ENCODE measurements around the gene GOLGA3.
A peak's percentile ranks its signal among the peaks of the same experiment; 100 is the strongest.
"Not testable (repeated sequence)": the region's sequence is repeated elsewhere in the genome, so short reads cannot be mapped to it uniquely, and the experiment has no call there.

GOLGA3 gene

GRCh38 chr12:132777614-132778013, 51.1 kb downstream of the GOLGA3 start:
- DNase-seq (ENCODE audit: low read depth) = no peak

GRCh38 chr12:132776816-132777568, 51.7 kb downstream of the GOLGA3 start:
- no peak for DNase-seq (ENCODE audit: low read depth)

- DNase-seq (ENCODE audit: low read depth) = not testable (repeated sequence)
These were observed 52.4 kb downstream of the GOLGA3 start for GRCh38 chr12:132776230-132776625.

- no peak for DNase-seq (ENCODE audit: low read depth)
These were observed 53.0 kb downstream of the GOLGA3 start for GRCh38 chr12:132775502-132776229.

GRCh38 chr12:132774646-132775275, 53.9 kb downstream of the GOLGA3 start:
- no peak for DNase-seq (ENCODE audit: low read depth)

- DNase-seq (ENCODE audit: low read depth) = no peak
These were observed 54.5 kb downstream of the GOLGA3 start for GRCh38 chr12:132774159-132774558.

GRCh38 chr12:132773077-132773955, 55.4 kb downstream of the GOLGA3 start:
- DNase-seq (ENCODE audit: low read depth) = no peak

- no peak for DNase-seq (ENCODE audit: low read depth)
These were observed 56.1 kb downstream of the GOLGA3 start for GRCh38 chr12:132772606-132773005.

- DNase-seq (ENCODE audit: low read depth) = peak; percentile 12
These were observed 57.4 kb downstream of the GOLGA3 start for GRCh38 chr12:132771126-132771838.

- DNase-seq (ENCODE audit: low read depth) = peak; percentile 9
These were observed 62.1 kb downstream of the GOLGA3 start for GRCh38 chr12:132766380-132767085.

GRCh38 chr12:132765361-132765760, 63.3 kb downstream of the GOLGA3 start:
- DNase-seq (ENCODE audit: low read depth) = no peak

GRCh38 chr12:132764231-132764630, 64.4 kb downstream of the GOLGA3 start:
- no peak for DNase-seq (ENCODE audit: low read depth)

GRCh38 chr12:132761921-132762583, 66.6 kb downstream of the GOLGA3 start:
- DNase-seq (ENCODE audit: low read depth) = peak; percentile 92

- peak; percentile 86 for DNase-seq (ENCODE audit: low read depth)
These were observed 67.4 kb downstream of the GOLGA3 start, which contains the start of gene ANKLE2 for GRCh38 chr12:132761032-132761920. Gene ANKLE2, minus strand, starts transcription at chr12:132761832. Its CDS starts 34 bp downstream, at chr12:132761798.

- DNase-seq (ENCODE audit: low read depth) = no peak
These were observed 69.3 kb downstream of the GOLGA3 start for GRCh38 chr12:132759359-132759758.

- DNase-seq (ENCODE audit: low read depth) = not testable (repeated sequence)
These were observed 69.8 kb downstream of the GOLGA3 start for GRCh38 chr12:132758825-132759224.

- no peak for DNase-seq (ENCODE audit: low read depth)
These were observed 74.3 kb downstream of the GOLGA3 start for GRCh38 chr12:132754160-132754932.

- DNase-seq (ENCODE audit: low read depth) = not testable (repeated sequence)
These were observed 75.0 kb downstream of the GOLGA3 start for GRCh38 chr12:132753670-132754069.

Measured in EH (cell line).